ENCODE measurements around the gene ZNF750. TPM values are rescaled to one million over a fixed set of nuclear protein-coding genes. Genes with fewer than 3 reads are reported as not detected.

ZNF750 gene
- total RNA-seq (2014; rRNA removed; shearing (Covaris generic)): not detected in 2 replicates

- in situ Hi-C loops (cut with HindIII; ENCODE audit: low sequenced_read_pairs): loop anchor here (5.0 kb wide), 1 partner anchor 33 kb away; no protein-coding TSS in a partner anchor
- no peak for DNase-seq (ENCODE audit: low spot score)
These were observed at the start of gene ZNF750 for GRCh38 chr17:82839617-82840292. Gene ZNF750, minus strand, starts transcription at chr17:82840022. Its CDS starts 7,568 bp downstream, at chr17:82832454.

GRCh38 chr17:82888583-82889495 is 49.0 kb upstream of the ZNF750 start:
- in situ Hi-C loops (cut with HindIII; ENCODE audit: low sequenced_read_pairs): no loop called here
- no peak for DNase-seq (ENCODE audit: low spot score)

GRCh38 chr17:82887255-82888164 is 47.7 kb upstream of the ZNF750 start:
- DNase-seq (ENCODE audit: low spot score): no peak
- in situ Hi-C loops (cut with HindIII; ENCODE audit: low sequenced_read_pairs): no loop called here

GRCh38 chr17:82884970-82885353 is 45.1 kb upstream of the ZNF750 start:
- in situ Hi-C loops (cut with HindIII; ENCODE audit: low sequenced_read_pairs): no loop called here

GRCh38 chr17:82884341-82884969 is 44.6 kb upstream of the ZNF750 start:
- DNase-seq (ENCODE audit: low spot score): no peak
- in situ Hi-C loops (cut with HindIII; ENCODE audit: low sequenced_read_pairs): no loop called here

More at GRCh38 chr17:82884970-82885353, 45.1 kb upstream of the ZNF750 start:
- no peak for DNase-seq (ENCODE audit: low spot score)

GRCh38 chr17:82883419-82884031 is 43.7 kb upstream of the ZNF750 start:
- no peak for DNase-seq (ENCODE audit: low spot score)
- in situ Hi-C loops (cut with HindIII; ENCODE audit: low sequenced_read_pairs): no loop called here

- in situ Hi-C loops (cut with HindIII; ENCODE audit: low sequenced_read_pairs): no loop called here
- DNase-seq (ENCODE audit: low spot score): peak; percentile 59
These were observed 43.0 kb upstream of the ZNF750 start for GRCh38 chr17:82882715-82883418.

GRCh38 chr17:82881900-82882714 is 42.3 kb upstream of the ZNF750 start:
- in situ Hi-C loops (cut with HindIII; ENCODE audit: low sequenced_read_pairs): no loop called here
- no peak for DNase-seq (ENCODE audit: low spot score)

- no peak for DNase-seq (ENCODE audit: low spot score)
- in situ Hi-C loops (cut with HindIII; ENCODE audit: low sequenced_read_pairs): no loop called here
These were observed 41.6 kb upstream of the ZNF750 start for GRCh38 chr17:82881324-82881823.

- in situ Hi-C loops (cut with HindIII; ENCODE audit: low sequenced_read_pairs): no loop called here
- peak; percentile 43 for DNase-seq (ENCODE audit: low spot score)
These were observed 41.0 kb upstream of the ZNF750 start for GRCh38 chr17:82880620-82881323.

- no peak for DNase-seq (ENCODE audit: low spot score)
- in situ Hi-C loops (cut with HindIII; ENCODE audit: low sequenced_read_pairs): no loop called here
These were observed 39.4 kb upstream of the ZNF750 start for GRCh38 chr17:82879241-82879640.

GRCh38 chr17:82878527-82878926 is 38.7 kb upstream of the ZNF750 start:
- in situ Hi-C loops (cut with HindIII; ENCODE audit: low sequenced_read_pairs): no loop called here
- no peak for DNase-seq (ENCODE audit: low spot score)

- DNase-seq (ENCODE audit: low spot score): peak; percentile 97
- in situ Hi-C loops (cut with HindIII; ENCODE audit: low sequenced_read_pairs): no loop called here
These were observed 37.0 kb upstream of the ZNF750 start for GRCh38 chr17:82876602-82877379.

GRCh38 chr17:82876149-82876548 is 36.3 kb upstream of the ZNF750 start:
- in situ Hi-C loops (cut with HindIII; ENCODE audit: low sequenced_read_pairs): no loop called here
- no peak for DNase-seq (ENCODE audit: low spot score)

GRCh38 chr17:82875407-82875856 is 35.6 kb upstream of the ZNF750 start:
- DNase-seq (ENCODE audit: low spot score): no peak
- in situ Hi-C loops (cut with HindIII; ENCODE audit: low sequenced_read_pairs): no loop called here

Data from G401 (cell line).